Activated naive CD4-positive, alpha-beta T cell treated with anti-CD3 and anti-CD28 coated beads, Interleukin-2, amount 50 U/mL, for 16 hours (primary cell): Measurements from ENCODE around the gene CYP4F3.
"Not testable (repeated sequence)": the region's sequence is repeated elsewhere in the genome, so short reads cannot be mapped to it uniquely, and the experiment has no call there.

Experiments
- DNase-seq: peaks from one replicate; pipeline ENCODE4 v3.0.0-alpha.2; 2020

Gene CYP4F3, protein sequence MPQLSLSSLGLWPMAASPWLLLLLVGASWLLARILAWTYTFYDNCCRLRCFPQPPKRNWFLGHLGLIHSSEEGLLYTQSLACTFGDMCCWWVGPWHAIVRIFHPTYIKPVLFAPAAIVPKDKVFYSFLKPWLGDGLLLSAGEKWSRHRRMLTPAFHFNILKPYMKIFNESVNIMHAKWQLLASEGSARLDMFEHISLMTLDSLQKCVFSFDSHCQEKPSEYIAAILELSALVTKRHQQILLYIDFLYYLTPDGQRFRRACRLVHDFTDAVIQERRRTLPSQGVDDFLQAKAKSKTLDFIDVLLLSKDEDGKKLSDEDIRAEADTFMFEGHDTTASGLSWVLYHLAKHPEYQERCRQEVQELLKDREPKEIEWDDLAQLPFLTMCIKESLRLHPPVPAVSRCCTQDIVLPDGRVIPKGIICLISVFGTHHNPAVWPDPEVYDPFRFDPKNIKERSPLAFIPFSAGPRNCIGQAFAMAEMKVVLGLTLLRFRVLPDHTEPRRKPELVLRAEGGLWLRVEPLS

DNA sequence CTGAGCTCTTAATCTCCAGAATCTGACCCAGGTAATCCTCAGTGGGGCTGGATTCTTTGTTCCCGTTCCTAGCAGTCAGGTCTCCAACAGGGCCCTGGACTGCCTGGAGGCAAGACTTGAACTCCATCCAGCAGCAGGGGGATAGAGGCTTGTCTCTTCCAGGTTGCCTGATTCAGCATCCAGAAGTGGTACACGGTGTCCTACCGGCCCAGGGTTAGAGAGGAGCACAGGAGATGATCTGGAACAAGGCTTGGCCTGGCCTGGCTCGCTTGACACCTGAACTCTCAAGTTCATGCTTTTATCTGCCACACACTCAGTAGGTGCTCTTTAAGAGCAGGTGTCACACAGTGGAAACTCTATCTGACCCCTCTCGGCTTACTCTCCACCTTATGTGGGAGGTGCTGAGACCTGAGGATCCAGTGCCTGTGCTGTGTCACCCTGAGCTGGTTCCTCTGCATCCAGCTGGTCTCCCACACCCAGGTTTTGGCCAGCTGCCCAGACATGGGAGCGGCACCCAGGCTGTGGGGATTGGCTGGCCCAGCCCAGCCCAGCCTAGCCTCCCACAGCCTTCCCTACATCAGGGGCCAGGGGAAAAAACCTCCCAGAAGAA is at the start of gene CYP4F3:
TSS of gene CYP4F3 (plus strand) at position 604 of the 610 bp plus-strand sequence. CDS start 519 bp downstream, outside the sequence.
- no peak for DNase-seq

- DNase-seq, result no peak
Observed at GRCh38 chr19:15591796-15592195, 48.9 kb upstream of the CYP4F3 start.

- DNase-seq, result not testable (repeated sequence)
Observed at GRCh38 chr19:15592506-15592905, 48.2 kb upstream of the CYP4F3 start.

DNA sequence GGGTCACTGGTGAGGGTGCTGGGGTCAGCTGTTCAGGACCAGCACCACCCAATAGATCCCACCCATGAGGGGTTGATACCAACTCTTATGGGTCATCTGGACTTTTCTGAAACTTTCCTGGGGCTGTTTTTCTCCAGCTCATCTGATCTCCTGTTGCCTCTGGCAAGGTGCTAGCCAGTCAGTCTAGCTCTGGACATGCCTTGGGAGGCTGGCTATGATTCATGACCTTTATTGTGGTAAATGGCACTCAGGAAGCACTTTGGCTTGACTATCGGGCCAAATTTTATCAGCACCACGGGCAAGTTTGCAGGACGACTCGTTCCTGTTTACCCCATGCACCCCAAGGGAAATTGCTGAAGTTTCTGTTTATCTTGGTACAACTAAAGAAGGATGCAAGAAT is 46.9 kb upstream of the CYP4F3 start:
- DNase-seq, result not testable (repeated sequence)

- DNase-seq, result no peak
Observed at GRCh38 chr19:15595069-15595468, 45.6 kb upstream of the CYP4F3 start.

GRCh38 chr19:15607978-15608925 is 32.4 kb upstream of the CYP4F3 start:
- not testable (repeated sequence) for DNase-seq

- DNase-seq, result no peak
Observed at GRCh38 chr19:15609261-15609660, 31.4 kb upstream of the CYP4F3 start.

DNA sequence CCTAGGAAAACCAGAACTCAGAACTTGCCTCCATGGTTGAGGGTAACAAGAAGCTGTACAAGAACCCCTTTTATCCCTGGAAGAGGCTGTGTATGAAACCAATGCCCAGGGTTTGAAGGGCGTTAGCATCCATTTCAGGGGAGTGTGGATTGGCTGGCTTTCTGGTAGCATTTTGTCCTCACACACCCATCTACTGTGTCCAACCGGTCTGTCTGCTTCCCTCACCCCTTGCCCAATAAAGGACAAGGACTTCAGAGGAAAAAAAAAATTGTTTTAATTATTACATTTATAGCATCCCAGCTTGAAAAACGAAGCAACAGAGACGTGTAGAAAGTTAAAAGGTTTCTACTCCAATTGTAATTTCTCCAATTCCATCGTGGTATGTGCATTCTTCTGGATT is 28.4 kb upstream of the CYP4F3 start:
- no peak for DNase-seq

GRCh38 chr19:15613338-15613737 is 27.4 kb upstream of the CYP4F3 start:
- no peak for DNase-seq

- DNase-seq, result no peak
Observed at GRCh38 chr19:15614507-15615379, 26.0 kb upstream of the CYP4F3 start, which contains the start of gene CYP4F8. Gene CYP4F8, plus strand, starts transcription at chr19:15615218. Its CDS starts 399 bp downstream, at chr19:15615617.

GRCh38 chr19:15615526-15615925 is 25.2 kb upstream of the CYP4F3 start:
- no peak for DNase-seq

DNA sequence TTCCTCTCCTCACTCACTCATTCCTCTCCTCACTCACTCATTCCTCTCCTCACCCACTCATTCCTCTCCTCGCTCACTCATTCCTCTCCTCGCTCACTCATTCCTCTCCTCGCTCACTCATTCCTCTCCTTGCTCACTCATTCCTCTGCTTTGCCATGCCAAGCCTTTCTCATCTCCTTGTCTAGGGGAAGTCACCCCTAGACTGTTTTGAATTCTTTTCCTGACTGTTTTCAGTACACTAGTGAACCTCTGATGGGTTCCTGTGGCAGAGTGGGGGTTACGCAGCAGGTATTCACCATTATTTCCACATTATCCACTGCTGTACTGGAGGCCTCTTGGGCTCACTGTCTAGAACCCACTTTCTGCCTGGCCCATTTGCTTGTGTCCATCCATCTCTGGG is 24.5 kb upstream of the CYP4F3 start:
- no peak for DNase-seq

GRCh38 chr19:15616627-15617270 is 23.9 kb upstream of the CYP4F3 start:
- DNase-seq, result no peak

DNA sequence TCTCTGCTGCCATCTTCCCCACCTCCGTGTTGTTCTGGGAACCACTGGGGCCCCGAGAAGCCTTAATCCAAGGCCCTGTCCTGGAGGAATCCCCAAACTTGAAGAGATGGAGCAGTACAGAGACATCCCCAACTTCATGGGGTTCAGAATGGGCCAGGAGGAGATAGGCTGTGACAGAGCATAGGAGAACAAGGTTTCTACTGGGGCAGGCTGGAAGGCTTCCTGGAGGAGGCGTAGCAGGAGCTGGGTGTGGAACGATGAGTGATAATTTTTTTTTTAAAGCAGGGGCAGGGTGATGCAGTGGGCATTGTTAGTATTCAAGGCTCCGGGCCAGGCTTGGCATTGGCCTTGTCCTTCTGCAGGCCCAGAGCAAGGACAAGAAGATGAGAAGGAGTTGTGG is 22.4 kb upstream of the CYP4F3 start:
- DNase-seq, result no peak

- DNase-seq, result no peak
Observed at GRCh38 chr19:15621801-15622200, 18.9 kb upstream of the CYP4F3 start.

- DNase-seq, result no peak
Observed at GRCh38 chr19:15622991-15623390, 17.7 kb upstream of the CYP4F3 start.

DNA sequence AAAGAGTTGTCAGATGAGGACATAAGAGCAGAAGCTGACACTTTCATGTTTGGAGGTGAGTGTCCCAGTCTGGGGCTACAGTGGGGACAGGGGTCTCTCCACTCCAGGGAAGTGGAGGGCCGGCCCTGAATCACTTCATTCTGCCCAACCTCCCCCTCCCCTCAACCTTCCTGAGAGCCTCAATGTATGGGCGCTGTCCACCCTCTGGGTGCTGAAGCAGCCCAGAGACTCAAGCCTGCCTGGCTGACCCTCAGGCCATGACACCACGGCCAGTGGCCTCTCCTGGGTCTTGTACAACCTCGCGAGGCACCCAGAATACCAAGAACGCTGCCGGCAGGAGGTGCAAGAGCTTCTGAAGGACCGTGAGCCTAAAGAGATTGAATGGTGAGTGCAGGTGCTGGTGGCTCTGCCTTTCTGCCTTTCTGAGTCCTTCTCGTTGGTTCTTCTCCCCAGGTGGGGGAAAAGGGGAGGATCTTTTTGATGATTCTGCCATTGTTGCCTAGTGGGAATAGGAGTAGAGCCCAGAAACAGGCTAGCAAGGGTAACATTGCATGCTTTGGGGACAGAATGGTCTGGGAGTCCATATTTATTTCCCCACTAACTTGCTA is 16.9 kb upstream of the CYP4F3 start:
- DNase-seq, result no peak

DNA sequence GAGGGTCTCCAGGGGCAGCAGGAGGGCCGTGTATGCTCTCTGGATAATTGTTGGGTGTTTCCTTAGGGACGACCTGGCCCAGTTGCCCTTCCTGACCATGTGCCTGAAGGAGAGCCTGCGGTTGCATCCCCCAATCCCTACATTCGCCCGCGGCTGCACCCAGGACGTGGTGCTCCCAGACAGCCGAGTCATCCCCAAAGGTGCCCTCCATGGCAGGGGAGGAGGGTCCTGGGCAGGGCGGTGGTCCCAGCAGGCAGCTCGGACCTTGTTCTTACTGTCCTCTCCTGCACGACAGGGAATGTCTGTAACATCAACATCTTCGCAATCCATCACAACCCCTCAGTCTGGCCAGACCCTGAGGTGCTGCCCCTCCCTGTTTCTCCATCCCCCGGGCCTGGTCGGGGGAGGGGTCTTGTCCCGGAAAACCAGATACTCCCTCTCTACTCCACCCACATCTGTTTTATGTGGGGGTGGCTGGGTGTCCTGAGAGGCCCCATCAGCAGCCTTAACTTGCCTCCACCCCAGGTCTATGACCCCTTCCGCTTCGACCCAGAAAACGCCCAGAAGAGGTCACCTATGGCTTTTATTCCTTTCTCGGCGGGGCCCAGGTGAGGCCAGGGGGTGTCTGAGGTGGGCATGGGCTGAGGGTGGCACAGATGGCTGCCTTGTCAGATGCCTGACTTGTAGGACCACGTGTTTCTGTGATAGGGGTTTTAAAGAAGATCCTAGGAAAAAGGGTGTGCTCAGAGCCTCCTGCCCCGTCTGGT is 12.3 kb upstream of the CYP4F3 start:
- DNase-seq, result no peak

DNA sequence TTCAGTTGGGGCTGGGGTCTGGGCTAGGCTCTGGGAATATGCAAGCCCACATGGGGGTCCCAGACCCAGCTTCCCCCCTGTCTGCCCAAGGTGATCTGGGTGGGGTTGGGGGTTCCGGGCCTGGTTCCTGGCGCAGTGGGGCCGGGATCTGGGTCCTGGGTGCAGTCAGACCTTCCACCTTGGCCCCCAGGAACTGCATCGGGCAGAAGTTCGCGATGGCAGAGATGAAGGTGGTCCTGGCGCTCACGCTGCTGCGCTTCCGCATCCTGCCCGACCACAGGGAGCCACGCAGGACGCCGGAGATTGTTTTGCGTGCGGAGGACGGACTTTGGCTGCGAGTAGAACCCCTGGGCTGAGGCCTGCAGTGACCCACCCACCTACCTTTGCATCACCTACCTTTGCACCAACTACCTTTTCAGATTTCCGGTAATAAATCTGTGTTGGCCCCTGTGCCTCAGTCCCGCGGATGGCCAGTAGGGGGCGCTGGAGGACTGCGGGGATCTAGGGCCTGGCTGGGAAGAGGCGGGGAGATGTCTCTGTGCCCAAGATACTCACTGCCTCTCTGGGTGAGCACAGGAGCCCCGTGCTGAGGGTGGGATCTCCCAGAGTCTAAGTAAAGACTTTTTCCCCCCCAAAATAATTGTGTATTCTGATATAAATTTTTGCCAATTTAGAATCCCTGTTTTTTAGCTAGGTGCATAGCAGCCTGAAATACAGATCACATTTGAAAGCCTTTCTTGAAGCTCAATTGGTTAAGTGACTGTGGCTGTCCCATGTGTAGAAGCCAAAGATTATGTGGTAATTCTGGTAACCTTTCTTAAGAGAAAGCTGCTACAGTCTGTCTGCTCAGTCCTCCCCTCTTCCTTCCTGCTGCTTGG is 11.5 kb upstream of the CYP4F3 start:
- DNase-seq, result peak; percentile 86
